Smooth muscle cell (in vitro differentiated cells): ENCODE data around the gene WFDC5. TPM values are rescaled to one million over a fixed set of nuclear protein-coding genes. Genes with fewer than 3 reads are reported as not detected.
"Not testable (repeated sequence)": the region's sequence is repeated elsewhere in the genome, so short reads cannot be mapped to it uniquely, and the experiment has no call there.

Experiments
- DNase-seq: peaks from one replicate; lab custom pipeline; 2025; ENCODE audit not compliant: unreplicated experiment; lab: John Stamatoyannopoulos, UW
- H2AFZ ChIP-seq: fragments of 200-600 bp; sonication (generic); 2 replicates; pipeline ENCODE4 v1.6.0; 2016; ENCODE audit warnings: antibody characterized with exemption, low read depth, mild to moderate bottlenecking
- H3F3A ChIP-seq: fragments of 200-600 bp; sonication (generic); 2 replicates; pipeline ENCODE4 v1.6.0; 2017; ENCODE audit warnings: antibody characterized with exemption, low read depth
- H3K27ac ChIP-seq: fragments of 200-600 bp; sonication (generic); 2 replicates; pipeline ENCODE4 v1.5.1; 2016; ENCODE audit warnings: low read depth, mild to moderate bottlenecking
- H3K27me3 ChIP-seq: fragments of 200-600 bp; sonication (generic); 2 replicates; pipeline ENCODE4 v1.6.1; 2016; ENCODE audit warnings: low read depth, mild to moderate bottlenecking
- H3K36me3 ChIP-seq: fragments of 200-600 bp; sonication (generic); 2 replicates; pipeline ENCODE4 v1.5.1; 2016; ENCODE audit warnings: low read depth
- H3K4me1 ChIP-seq: fragments of 200-600 bp; sonication (generic); 2 replicates; pipeline ENCODE4 v1.5.1; 2016; ENCODE audit warnings: low read depth
- H3K4me2 ChIP-seq: fragments of 200-600 bp; sonication (generic); 2 replicates; pipeline ENCODE4 v1.6.0; 2016; ENCODE audit warnings: mild to moderate bottlenecking
- H3K4me3 ChIP-seq: fragments of 200-600 bp; sonication (generic); 2 replicates; pipeline ENCODE4 v1.5.1; 2016; ENCODE audit warnings: mild to moderate bottlenecking
- H3K79me2 ChIP-seq: fragments of 200-600 bp; sonication (generic); 2 replicates; pipeline ENCODE4 v1.6.0; 2016; ENCODE audit warnings: low read depth, mild to moderate bottlenecking
- H3K9ac ChIP-seq: fragments of 200-600 bp; sonication (generic); 2 replicates; pipeline ENCODE4 v1.6.0; 2016; ENCODE audit warnings: low read depth
- H3K9me3 ChIP-seq: fragments of 200-600 bp; sonication (generic); replicated peaks from 2 replicates; pipeline ENCODE4 v1.5.1; 2016; ENCODE audit warnings: low read depth
- H4K20me1 ChIP-seq: fragments of 200-600 bp; sonication (generic); 2 replicates; pipeline ENCODE4 v1.6.0; 2016; ENCODE audit warnings: low read depth
- WGBS: methylation state at CpG from one replicate; pipeline ENCODE4 v1.1.7; 2016; ENCODE audit warnings: low lambda C conversion rate; 5-methylcytosine and 5-hydroxymethylcytosine counted together
- polyA plus RNA-seq: library from polyadenylated mRNA; unstranded; fragments of >200 nt; fragmentation: Nextera tagmentation; extraction: Ambion mirVana; gene quantifications from 2 replicates; pipeline ENCODE4 v1.2.1, GENCODE V29; 2016
- total RNA-seq: library from RNA; depleted of rRNA; stranded (reverse); fragments of >200 nt; gene quantifications from 2 replicates; pipeline ENCODE4 v1.2.3, GENCODE V29; 2014
- TF ChIP-seq, protein P1 (sequence below): fragments of 200-600 bp; sonication (generic); IDR thresholded peaks from 2 replicates; pipeline ENCODE4 v1.5.1; 2017; ENCODE audit warnings: borderline replicate concordance, mild to moderate bottlenecking, antibody characterized with exemption; ENCODE audit not compliant: insufficient read depth, poor library complexity, severe bottlenecking

Gene WFDC5
- total and polyA plus RNA-seq, 2 experiments from 2014 or later, result not detected

DNA sequence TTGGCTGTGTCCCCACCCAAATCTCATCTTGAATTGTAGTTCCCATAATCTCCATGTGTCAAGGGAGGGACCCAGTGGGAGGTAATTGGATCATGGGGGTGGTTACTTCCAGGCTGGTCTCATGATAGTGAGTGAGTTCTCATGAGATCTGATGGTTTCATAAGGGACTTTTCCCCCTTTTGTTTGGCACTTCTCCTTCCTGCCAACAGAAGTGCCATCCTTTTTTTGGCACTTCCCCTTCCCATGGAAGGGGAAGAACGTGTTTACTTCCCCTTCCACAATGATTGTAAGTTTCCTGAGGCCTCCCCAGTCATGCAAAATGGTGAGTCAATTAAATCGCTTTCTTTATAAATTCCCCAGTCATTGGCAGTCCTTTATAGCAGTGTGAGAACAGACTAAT lies 41.7 kb upstream of the WFDC5 start:
- H2AFZ ChIP-seq, result no peak overlapping the region
- no peak overlapping the region for H3K9ac ChIP-seq
- TF ChIP-seq, protein P1, sequence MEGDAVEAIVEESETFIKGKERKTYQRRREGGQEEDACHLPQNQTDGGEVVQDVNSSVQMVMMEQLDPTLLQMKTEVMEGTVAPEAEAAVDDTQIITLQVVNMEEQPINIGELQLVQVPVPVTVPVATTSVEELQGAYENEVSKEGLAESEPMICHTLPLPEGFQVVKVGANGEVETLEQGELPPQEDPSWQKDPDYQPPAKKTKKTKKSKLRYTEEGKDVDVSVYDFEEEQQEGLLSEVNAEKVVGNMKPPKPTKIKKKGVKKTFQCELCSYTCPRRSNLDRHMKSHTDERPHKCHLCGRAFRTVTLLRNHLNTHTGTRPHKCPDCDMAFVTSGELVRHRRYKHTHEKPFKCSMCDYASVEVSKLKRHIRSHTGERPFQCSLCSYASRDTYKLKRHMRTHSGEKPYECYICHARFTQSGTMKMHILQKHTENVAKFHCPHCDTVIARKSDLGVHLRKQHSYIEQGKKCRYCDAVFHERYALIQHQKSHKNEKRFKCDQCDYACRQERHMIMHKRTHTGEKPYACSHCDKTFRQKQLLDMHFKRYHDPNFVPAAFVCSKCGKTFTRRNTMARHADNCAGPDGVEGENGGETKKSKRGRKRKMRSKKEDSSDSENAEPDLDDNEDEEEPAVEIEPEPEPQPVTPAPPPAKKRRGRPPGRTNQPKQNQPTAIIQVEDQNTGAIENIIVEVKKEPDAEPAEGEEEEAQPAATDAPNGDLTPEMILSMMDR, result no peak
- no peaks in the 10 kb centered on the region for H4K20me1 ChIP-seq
- H3K79me2 ChIP-seq, result no peaks in the 10 kb centered on the region
- H3K27ac ChIP-seq, result no peak overlapping the region
- no peaks in the 10 kb centered on the region for H3K27me3 ChIP-seq
- no peaks in the 10 kb centered on the region for H3F3A ChIP-seq
- 79% methylated on average over 2 of the region's 2 CpGs for WGBS
- no peaks in the 10 kb centered on the region for H3K36me3 ChIP-seq
- no peak overlapping the region for H3K4me2 ChIP-seq
- no peak overlapping the region for H3K4me3 ChIP-seq
- no peak for DNase-seq
- H3K9me3 ChIP-seq, result no peaks in the 10 kb centered on the region
- H3K4me1 ChIP-seq, result no peaks in the 10 kb centered on the region

DNA sequence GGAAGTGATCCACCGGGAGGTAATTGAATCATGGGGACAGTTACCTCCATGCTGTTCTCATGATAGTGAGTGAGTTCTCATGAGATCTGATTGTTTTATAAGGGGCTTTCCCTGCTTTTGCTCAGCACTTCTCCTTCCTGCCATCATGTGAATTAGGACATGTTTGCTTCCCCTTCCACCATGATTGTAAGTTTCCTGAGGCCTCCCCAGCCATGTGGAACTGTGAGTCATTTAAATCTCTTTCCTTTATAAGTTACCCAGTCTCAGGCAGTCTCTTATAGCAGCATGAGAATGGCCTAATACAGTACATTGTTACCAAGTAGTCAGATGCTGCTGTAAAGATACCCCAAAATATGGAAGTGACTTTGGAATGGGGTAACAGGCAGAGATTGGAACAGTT lies 39.8 kb upstream of the WFDC5 start:
- H3K4me2 ChIP-seq, H3K36me3 ChIP-seq, H3K9ac ChIP-seq, H3K9me3 ChIP-seq, H3K4me1 ChIP-seq, H3K4me3 ChIP-seq, H3K27ac ChIP-seq, H4K20me1 ChIP-seq, H2AFZ ChIP-seq, H3F3A ChIP-seq, H3K79me2 ChIP-seq, DNase-seq: not testable (repeated sequence)
- 100% methylated on average over 1 of the region's 1 CpG for WGBS
- H3K27me3 ChIP-seq, result peaks cover 14% of the 10 kb centered on the region

DNA sequence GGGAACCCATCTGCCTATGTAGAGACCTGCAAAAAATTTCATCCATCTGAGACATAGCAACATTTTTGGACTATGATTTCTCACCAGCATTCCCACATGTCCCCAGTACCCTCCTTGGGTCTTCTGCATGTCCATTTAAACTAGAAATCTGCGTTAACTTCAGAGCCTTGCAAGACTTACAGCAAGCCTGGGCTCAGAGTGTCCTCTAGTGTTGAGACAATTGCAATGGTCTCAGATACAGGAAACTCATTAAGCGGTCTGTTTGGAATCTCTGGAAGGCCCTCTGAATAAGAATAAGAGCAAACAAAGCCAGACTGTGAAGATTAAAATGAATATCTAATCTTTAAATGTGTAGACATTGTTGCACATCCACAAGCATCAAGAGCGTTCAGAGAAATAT lies 39.2 kb upstream of the WFDC5 start:
- no peaks in the 10 kb centered on the region for H4K20me1 ChIP-seq
- H3F3A ChIP-seq, result no peaks in the 10 kb centered on the region
- DNase-seq, result no peak
- TF ChIP-seq, protein P1, result no peak
- no peaks in the 10 kb centered on the region for H3K9me3 ChIP-seq
- no peak overlapping the region for H2AFZ ChIP-seq
- WGBS, result 76% methylated on average over 3 of the region's 3 CpGs
- no peaks in the 10 kb centered on the region for H3K79me2 ChIP-seq
- no peak overlapping the region for H3K4me3 ChIP-seq
- H3K4me2 ChIP-seq, result no peak overlapping the region
- peaks cover 14% of the 10 kb centered on the region for H3K27me3 ChIP-seq
- no peak overlapping the region for H3K9ac ChIP-seq
- H3K27ac ChIP-seq, result no peak overlapping the region
- H3K36me3 ChIP-seq, result no peaks in the 10 kb centered on the region
- H3K4me1 ChIP-seq, result no peaks in the 10 kb centered on the region

DNA sequence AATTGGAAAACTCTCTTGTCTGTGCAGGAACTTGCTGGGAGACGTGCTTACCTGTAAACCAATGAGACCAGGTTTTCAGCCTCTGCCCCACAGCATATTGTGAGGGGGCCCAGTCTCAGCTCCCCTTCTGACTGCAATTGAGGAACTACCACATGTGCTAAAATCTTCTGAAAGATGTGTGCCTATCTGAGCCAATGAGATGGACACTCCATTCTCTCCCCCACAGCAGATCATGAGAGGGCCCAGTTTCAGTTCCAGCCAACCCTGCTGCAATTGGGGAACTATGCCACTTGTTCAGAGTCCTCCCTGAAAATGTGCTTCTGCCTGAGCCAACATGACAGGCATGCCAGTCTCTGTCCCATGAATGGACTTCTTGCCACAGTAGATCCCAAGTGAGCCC lies 38.8 kb upstream of the WFDC5 start:
- Histone ChIP-seq H4K20me1 (no peaks in the 10 kb centered on the region), H3K4me3 (no peak overlapping the region), H3K27me3 (peaks cover 16% of the 10 kb centered on the region), H3K9ac (no peak overlapping the region), H3F3A (no peaks in the 10 kb centered on the region), H3K9me3 (no peaks in the 10 kb centered on the region), H3K79me2 (no peaks in the 10 kb centered on the region), H3K4me1 (no peaks in the 10 kb centered on the region), H3K36me3 (no peaks in the 10 kb centered on the region), H2AFZ (no peak overlapping the region), H3K4me2 (no peak overlapping the region), H3K27ac (no peak overlapping the region)
- WGBS, result 86% methylated on average over 1 of the region's 1 CpG
- DNase-seq, result no peak
- TF ChIP-seq, protein P1, result no peak
